ENCODE measurements around the gene TRIM28.

DNA sequence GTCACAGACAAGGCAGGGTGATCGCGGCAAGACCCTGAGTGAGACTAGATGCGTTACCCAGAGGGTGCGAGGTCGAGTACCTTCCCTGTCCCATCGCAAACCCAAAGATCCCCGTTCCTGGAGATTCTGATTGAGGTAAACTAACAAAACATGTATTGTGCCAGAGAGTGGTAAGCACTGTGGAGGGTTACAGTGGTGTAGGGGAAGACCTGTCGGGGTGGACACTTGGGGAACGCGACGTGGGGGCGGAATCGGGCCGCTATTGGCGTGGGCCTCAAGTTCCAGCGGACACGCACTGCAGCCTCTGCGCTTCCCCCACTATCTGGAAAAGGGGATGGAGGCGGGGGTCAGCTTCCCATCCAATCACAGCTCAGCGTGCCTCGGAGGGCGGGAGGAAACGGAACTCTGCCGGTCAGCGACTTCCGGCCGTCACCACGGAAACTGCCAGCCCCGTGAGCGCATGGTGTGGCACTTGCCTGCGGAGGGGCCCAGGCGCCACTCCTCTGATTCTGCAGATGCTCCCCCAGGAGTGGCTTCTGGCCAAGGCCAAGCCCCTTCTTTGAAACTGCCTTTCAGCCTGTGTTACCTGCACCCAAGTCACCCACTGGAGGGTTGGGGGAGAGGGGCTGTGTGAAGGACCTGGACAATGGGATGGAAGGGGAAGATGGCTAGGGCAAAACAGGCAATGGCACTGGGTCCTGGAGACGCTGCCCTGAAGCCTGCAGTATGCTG is 15.6 kb downstream of the TRIM28 start:
- TF ChIP-seq, protein P1, sequence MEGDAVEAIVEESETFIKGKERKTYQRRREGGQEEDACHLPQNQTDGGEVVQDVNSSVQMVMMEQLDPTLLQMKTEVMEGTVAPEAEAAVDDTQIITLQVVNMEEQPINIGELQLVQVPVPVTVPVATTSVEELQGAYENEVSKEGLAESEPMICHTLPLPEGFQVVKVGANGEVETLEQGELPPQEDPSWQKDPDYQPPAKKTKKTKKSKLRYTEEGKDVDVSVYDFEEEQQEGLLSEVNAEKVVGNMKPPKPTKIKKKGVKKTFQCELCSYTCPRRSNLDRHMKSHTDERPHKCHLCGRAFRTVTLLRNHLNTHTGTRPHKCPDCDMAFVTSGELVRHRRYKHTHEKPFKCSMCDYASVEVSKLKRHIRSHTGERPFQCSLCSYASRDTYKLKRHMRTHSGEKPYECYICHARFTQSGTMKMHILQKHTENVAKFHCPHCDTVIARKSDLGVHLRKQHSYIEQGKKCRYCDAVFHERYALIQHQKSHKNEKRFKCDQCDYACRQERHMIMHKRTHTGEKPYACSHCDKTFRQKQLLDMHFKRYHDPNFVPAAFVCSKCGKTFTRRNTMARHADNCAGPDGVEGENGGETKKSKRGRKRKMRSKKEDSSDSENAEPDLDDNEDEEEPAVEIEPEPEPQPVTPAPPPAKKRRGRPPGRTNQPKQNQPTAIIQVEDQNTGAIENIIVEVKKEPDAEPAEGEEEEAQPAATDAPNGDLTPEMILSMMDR (IDR thresholded peaks at IDR 0.05; ENCODE audit: low read depth, low read length, missing input control) = no peak
- no peak for TF ChIP-seq TAF1 (conservative IDR thresholded peaks at IDR 0.05)
- TF ChIP-seq REST (IDR thresholded peaks at IDR 0.05) = peak; percentile 61
- TF ChIP-seq RAD21 (IDR thresholded peaks at IDR 0.05) = no peak
- TF ChIP-seq, protein P2, sequence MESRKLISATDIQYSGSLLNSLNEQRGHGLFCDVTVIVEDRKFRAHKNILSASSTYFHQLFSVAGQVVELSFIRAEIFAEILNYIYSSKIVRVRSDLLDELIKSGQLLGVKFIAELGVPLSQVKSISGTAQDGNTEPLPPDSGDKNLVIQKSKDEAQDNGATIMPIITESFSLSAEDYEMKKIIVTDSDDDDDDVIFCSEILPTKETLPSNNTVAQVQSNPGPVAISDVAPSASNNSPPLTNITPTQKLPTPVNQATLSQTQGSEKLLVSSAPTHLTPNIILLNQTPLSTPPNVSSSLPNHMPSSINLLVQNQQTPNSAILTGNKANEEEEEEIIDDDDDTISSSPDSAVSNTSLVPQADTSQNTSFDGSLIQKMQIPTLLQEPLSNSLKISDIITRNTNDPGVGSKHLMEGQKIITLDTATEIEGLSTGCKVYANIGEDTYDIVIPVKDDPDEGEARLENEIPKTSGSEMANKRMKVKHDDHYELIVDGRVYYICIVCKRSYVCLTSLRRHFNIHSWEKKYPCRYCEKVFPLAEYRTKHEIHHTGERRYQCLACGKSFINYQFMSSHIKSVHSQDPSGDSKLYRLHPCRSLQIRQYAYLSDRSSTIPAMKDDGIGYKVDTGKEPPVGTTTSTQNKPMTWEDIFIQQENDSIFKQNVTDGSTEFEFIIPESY (IDR thresholded peaks at IDR 0.05) = no peak
